ENCODE measurements around the gene RAB44. TPM values are rescaled to one million over a fixed set of nuclear protein-coding genes. Genes with fewer than 3 reads are reported as not detected.

Gene RAB44
- total RNA-seq, 1 donor from 2014 or later: not detected

DNA sequence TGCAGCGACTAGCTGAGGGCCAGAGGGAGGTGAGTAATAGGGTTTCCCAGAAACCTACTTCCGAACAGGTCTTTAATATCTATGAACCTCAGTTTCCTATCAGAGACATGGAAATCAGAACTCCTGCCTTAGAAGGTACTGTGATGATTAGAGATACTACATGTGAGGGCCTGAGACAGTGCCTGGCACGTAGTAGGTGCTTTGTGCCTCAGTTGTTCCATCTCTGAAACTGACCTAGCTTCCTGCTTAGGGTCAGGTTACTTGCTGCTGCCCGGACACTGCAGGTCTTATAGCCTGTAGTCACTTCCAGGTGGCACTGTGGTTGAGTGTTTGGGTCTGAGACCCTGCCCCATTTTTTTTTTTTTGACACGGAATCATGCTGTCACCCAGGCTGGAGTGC, 20.9 kb downstream of the RAB44 start:
- TF ChIP-seq, protein P1, sequence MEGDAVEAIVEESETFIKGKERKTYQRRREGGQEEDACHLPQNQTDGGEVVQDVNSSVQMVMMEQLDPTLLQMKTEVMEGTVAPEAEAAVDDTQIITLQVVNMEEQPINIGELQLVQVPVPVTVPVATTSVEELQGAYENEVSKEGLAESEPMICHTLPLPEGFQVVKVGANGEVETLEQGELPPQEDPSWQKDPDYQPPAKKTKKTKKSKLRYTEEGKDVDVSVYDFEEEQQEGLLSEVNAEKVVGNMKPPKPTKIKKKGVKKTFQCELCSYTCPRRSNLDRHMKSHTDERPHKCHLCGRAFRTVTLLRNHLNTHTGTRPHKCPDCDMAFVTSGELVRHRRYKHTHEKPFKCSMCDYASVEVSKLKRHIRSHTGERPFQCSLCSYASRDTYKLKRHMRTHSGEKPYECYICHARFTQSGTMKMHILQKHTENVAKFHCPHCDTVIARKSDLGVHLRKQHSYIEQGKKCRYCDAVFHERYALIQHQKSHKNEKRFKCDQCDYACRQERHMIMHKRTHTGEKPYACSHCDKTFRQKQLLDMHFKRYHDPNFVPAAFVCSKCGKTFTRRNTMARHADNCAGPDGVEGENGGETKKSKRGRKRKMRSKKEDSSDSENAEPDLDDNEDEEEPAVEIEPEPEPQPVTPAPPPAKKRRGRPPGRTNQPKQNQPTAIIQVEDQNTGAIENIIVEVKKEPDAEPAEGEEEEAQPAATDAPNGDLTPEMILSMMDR (conservative IDR thresholded peaks at IDR 0.05): no peak
- no peaks in the 10 kb centered on the region for H3K27me3 Mint-ChIP-seq
- no peak for DNase-seq (ENCODE audit: extremely low spot score, unreplicated experiment)

DNA sequence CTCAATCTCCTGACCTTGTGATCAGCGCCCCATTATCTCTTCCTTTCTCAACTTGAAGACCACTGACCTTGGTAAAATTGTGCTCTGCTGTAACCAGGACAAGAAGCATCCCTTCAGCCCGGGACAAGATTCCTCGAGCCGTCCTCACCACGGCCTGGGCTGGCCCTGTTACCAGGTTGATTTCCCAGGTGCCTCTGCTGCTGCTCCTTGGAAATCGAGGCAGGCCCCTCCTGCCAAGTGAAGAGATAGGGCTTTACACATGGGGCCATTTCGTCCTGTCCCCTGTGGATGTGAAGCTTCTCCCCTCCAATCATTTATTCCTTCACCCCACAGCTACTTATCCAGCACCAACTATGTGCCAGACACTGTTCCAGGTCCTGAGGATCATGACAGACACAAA, 21.5 kb downstream of the RAB44 start:
- Mint-ChIP-seq H3K9me3 (no peaks in the 10 kb centered on the region), H3K4me1 (ENCODE audit: unreplicated experiment) (peaks cover 3% of the 10 kb centered on the region), H3K4me3 (no peak overlapping the region), H3K36me3 (no peaks in the 10 kb centered on the region), H3K27ac (no peak overlapping the region), H3K27me3 (no peaks in the 10 kb centered on the region)
- TF ChIP-seq, protein P1 (conservative IDR thresholded peaks at IDR 0.05): no peak
- no peak for DNase-seq (ENCODE audit: extremely low spot score, unreplicated experiment)

More for the DNA sequence above, 20.9 kb downstream of the RAB44 start:
- Mint-ChIP-seq H3K36me3 (no peaks in the 10 kb centered on the region), H3K4me1 (ENCODE audit: unreplicated experiment) (peaks cover 3% of the 10 kb centered on the region), H3K27ac (no peak overlapping the region), H3K4me3 (no peak overlapping the region), H3K9me3 (no peaks in the 10 kb centered on the region)

DNA sequence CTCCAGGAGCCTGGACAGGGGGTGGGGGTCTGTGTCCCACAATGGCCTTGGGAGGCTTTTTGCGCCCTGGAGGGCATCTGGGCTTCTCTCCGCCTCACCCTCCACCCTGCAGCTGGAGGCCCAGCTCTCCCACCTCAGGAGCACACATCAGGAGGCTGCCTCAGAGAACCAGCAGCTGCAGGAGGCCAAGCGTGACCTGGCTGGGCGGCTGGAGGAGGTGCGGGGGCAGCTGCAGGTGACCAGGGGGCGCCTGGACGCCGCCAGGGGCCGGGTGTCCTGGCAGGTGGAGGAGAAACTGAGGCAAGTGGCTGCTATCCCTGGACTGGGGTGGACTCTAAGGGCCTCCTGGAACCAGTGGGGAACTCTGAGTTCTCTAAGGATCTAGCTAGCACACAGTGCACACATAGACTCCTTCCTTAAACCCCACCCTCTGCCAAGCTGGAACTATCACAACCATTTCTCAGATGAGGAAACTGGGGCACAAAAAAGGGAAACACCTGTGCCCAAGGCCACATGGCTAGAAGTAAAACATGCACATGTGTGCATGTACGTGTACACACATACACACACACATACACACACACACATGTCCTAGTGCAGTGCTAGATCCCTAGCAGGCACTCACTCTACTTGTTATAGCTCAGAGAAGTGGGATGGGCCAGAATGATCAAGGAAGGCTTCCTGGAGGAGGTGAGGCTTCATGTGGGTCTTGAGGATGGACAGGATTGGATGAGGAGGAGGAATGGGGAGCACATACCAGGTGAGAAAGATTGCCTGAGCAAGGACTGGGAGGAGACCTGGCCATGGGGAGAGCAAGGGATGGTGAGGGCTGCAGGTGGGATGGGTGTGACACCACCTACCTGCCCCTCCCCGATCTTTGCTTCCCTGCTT, 22.9 kb downstream of the RAB44 start:
- no peak for DNase-seq (ENCODE audit: extremely low spot score, unreplicated experiment)
- Mint-ChIP-seq H3K36me3 (no peaks in the 10 kb centered on the region), H3K27me3 (no peaks in the 10 kb centered on the region), H3K9me3 (no peaks in the 10 kb centered on the region), H3K4me3 (no peak overlapping the region), H3K27ac (no peak overlapping the region), H3K4me1 (ENCODE audit: unreplicated experiment) (peaks cover 13% of the 10 kb centered on the region)
- TF ChIP-seq, protein P1 (conservative IDR thresholded peaks at IDR 0.05): no peak

DNA sequence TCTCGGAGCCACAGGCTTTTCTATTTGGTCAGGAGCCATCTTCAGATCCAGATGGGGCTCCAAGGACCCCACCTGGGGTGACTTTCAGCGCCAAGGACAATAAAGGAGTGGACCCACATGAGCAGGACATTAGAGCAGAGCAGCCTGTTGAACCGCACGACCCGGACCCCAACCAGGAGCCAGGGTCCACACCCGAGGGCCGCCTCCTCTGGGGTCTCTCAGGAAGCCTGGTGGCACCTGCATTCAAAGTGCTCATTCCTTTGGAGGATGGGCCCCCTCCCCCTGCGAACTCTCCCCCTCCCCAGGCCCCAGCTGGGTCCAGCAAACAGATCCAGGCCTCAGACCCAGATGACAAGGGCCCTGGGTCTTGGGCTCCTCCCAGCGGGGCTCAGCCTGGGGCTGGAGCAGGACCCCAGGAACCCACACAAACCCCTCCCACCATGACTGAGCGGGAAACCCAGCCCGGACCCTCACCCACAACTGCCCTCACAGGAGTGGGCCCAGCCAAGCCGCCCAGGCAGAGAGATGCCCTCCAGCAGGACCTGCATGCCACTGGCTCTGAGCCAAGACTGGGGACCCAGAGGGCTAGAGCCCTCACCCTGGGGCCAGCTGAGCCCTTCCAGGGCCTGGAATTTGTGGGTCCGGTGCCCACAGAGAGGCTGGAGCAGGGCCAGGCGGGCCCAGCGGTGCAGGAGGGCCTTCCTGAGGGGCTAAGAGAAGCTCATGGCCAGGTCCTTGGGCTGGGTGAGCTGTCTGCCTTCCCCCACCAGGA, 23.9 kb downstream of the RAB44 start:
- H3K27ac Mint-ChIP-seq: no peak overlapping the region
- no peaks in the 10 kb centered on the region for H3K27me3 Mint-ChIP-seq
- H3K36me3 Mint-ChIP-seq: no peaks in the 10 kb centered on the region
- H3K9me3 Mint-ChIP-seq: no peaks in the 10 kb centered on the region
- H3K4me3 Mint-ChIP-seq: no peak overlapping the region
- H3K4me1 Mint-ChIP-seq (ENCODE audit: unreplicated experiment): peaks cover 15% of the 10 kb centered on the region
- TF ChIP-seq, protein P1 (conservative IDR thresholded peaks at IDR 0.05): no peak
- no peak for DNase-seq (ENCODE audit: extremely low spot score, unreplicated experiment)

DNA sequence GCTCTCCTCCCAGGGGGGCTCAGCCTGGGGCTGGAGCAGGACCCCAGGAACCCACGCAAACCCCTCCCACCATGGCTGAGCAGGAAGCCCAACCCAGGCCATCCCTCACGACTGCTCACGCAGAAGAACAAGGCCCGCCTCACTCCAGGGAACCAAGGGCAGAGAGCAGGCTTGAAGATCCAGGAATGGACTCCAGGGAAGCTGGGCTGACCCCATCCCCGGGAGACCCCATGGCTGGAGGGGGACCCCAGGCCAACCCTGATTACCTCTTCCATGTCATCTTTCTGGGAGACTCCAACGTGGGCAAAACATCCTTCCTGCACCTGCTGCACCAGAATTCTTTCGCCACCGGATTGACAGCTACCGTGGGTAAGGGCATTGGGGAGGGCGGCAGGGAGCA, 24.7 kb downstream of the RAB44 start:
- Mint-ChIP-seq H3K36me3 (no peaks in the 10 kb centered on the region), H3K27ac (no peak overlapping the region), H3K9me3 (no peaks in the 10 kb centered on the region), H3K4me1 (ENCODE audit: unreplicated experiment) (peaks cover 21% of the 10 kb centered on the region), H3K27me3 (no peaks in the 10 kb centered on the region), H3K4me3 (no peak overlapping the region)
- DNase-seq (ENCODE audit: extremely low spot score, unreplicated experiment): no peak
- TF ChIP-seq, protein P1 (conservative IDR thresholded peaks at IDR 0.05): no peak

Data from type B pancreatic cell (in vitro differentiated cells).